ENCODE measurements around the gene PRR5L. TPM values are rescaled to one million over a fixed set of nuclear protein-coding genes. Genes with fewer than 3 reads are reported as not detected.

Gene PRR5L
- total RNA-seq, 1 donor from 2014 or later = 2.1 TPM

- ATAC-seq = no peak
These were observed 64.2 kb downstream of the PRR5L start for GRCh38 chr11:36360318-36360717.

GRCh38 chr11:36360826-36361415, 64.8 kb downstream of the PRR5L start:
- ATAC-seq = no peak

- no peak for ATAC-seq
These were observed 65.4 kb downstream of the PRR5L start for GRCh38 chr11:36361472-36361871.

GRCh38 chr11:36361901-36362391, 65.9 kb downstream of the PRR5L start:
- ATAC-seq = peak; percentile 46

GRCh38 chr11:36362902-36363301, 66.8 kb downstream of the PRR5L start:
- no peak for ATAC-seq

- ATAC-seq = no peak
These were observed 67.5 kb downstream of the PRR5L start for GRCh38 chr11:36363361-36364268.

GRCh38 chr11:36364551-36365325, 68.7 kb downstream of the PRR5L start:
- ATAC-seq = peak; percentile 74

GRCh38 chr11:36365907-36366306, 69.8 kb downstream of the PRR5L start:
- ATAC-seq = no peak

GRCh38 chr11:36367806-36368680, 72.0 kb downstream of the PRR5L start:
- no peak for ATAC-seq

GRCh38 chr11:36371181-36371580, 75.1 kb downstream of the PRR5L start:
- no peak for ATAC-seq

GRCh38 chr11:36371590-36371989, 75.5 kb downstream of the PRR5L start:
- no peak for ATAC-seq

GRCh38 chr11:36372101-36372771, 76.1 kb downstream of the PRR5L start:
- ATAC-seq = no peak

GRCh38 chr11:36373016-36374010, 77.2 kb downstream of the PRR5L start:
- no peak for ATAC-seq

GRCh38 chr11:36374726-36375125, 78.6 kb downstream of the PRR5L start:
- ATAC-seq = no peak

- no peak for ATAC-seq
These were observed 79.4 kb downstream of the PRR5L start for GRCh38 chr11:36375353-36376008.

GRCh38 chr11:36376009-36376887, 80.2 kb downstream of the PRR5L start:
- ATAC-seq = peak; percentile 27

GRCh38 chr11:36376888-36377758, 81.0 kb downstream of the PRR5L start:
- peak; percentile 69 for ATAC-seq

All from esophagus mucosa (tissue), 1 donor.